PC-9 (cell line): ENCODE measurements around the gene PPARGC1A. TPM values are rescaled to one million over a fixed set of nuclear protein-coding genes. Genes with fewer than 3 reads are reported as not detected.

Experiments
- BruUV-seq: library from RNA; stranded (reverse); fragments of 400-500 nt; replicated peaks from 2 replicates; lab custom pipeline; 2021; lab: Mats Ljungman, UMichigan
- CTCF ChIA-PET: fragments of 300-600 bp; sonication (Branson Sonifier 250); formaldehyde crosslinking; loops from one replicate; lab custom pipeline; 2022; ENCODE audit warnings: antibody characterized with exemption; lab: Charles Lee
- POLR2A ChIA-PET: fragments of 300-600 bp; sonication (Branson Sonifier 250); formaldehyde crosslinking; loops from one replicate; lab custom pipeline; 2022; ENCODE audit warnings: antibody characterized with exemption; ENCODE audit not compliant: unreplicated experiment; lab: Charles Lee
- DNase-seq, 2 experiments: peaks; one replicate each; pipeline versions ENCODE4 v3.0.0 to v3.0.0-alpha.2; 2015 to 2022; ENCODE audit warnings: mixed read lengths in 1 of 2
- H2AFZ ChIP-seq: fragments of 200-600 bp; sonication (generic); 2 replicates; pipeline ENCODE4 v1.8.1; 2017; ENCODE audit warnings: antibody characterized with exemption
- H3F3A ChIP-seq: fragments of 200-600 bp; sonication (generic); 2 replicates; pipeline ENCODE4 v1.8.1; 2017; ENCODE audit warnings: antibody characterized with exemption, mild to moderate bottlenecking, low read depth; ENCODE audit not compliant: insufficient read depth
- H3K27ac ChIP-seq: fragments of 200-600 bp; sonication (generic); 2 replicates; pipeline ENCODE4 v1.6.1; 2016; ENCODE audit warnings: mixed run types
- H3K27me3 ChIP-seq: fragments of 200-600 bp; sonication (generic); 2 replicates; pipeline ENCODE4 v1.6.1; 2016; ENCODE audit warnings: low read depth, mixed run types; ENCODE audit not compliant: insufficient read depth
- H3K36me3 ChIP-seq: fragments of 200-600 bp; sonication (generic); 2 replicates; pipeline ENCODE4 v1.6.1; 2016; ENCODE audit warnings: low read depth, mixed run types
- H3K4me1 ChIP-seq: fragments of 200-600 bp; sonication (generic); replicated peaks from 2 replicates; pipeline ENCODE4 v1.6.1; 2016; ENCODE audit warnings: mixed run types; ENCODE audit not compliant: insufficient read depth
- H3K4me2 ChIP-seq: fragments of 200-600 bp; sonication (generic); 2 replicates; pipeline ENCODE4 v1.6.1; 2017; ENCODE audit warnings: mixed run types
- H3K4me3 ChIP-seq: fragments of 200-600 bp; sonication (generic); 2 replicates; pipeline ENCODE4 v1.6.1; 2016; ENCODE audit warnings: mixed run types
- H3K79me2 ChIP-seq: fragments of 200-600 bp; sonication (generic); 2 replicates; pipeline ENCODE4 v1.6.1; 2017; ENCODE audit warnings: low read depth, mixed run types
- H3K9me2 ChIP-seq: fragments of 200-600 bp; sonication (generic); 2 replicates; pipeline ENCODE4 v1.8.1; 2017; ENCODE audit warnings: mild to moderate bottlenecking; ENCODE audit not compliant: insufficient read depth
- H3K9me3 ChIP-seq: fragments of 200-600 bp; sonication (generic); 2 replicates; pipeline ENCODE4 v1.8.1; 2016; ENCODE audit warnings: low read depth; ENCODE audit not compliant: insufficient read depth
- H4K20me1 ChIP-seq: fragments of 200-600 bp; sonication (generic); 2 replicates; pipeline ENCODE4 v1.8.1; 2017; ENCODE audit not compliant: insufficient read depth
- CTCF ChIP-seq: fragments of 200-600 bp; sonication (generic); conservative IDR thresholded peaks from 2 replicates; pipeline ENCODE4 v1.6.1; 2017; ENCODE audit warnings: mixed run types, antibody characterized with exemption, mild to moderate bottlenecking, moderate library complexity
- EZH2 ChIP-seq: fragments of 200-600 bp; sonication (generic); IDR thresholded peaks from 2 replicates; pipeline ENCODE4 v1.8.0; 2017; ENCODE audit warnings: antibody characterized with exemption, low read depth
- intact Hi-C: fragments of 100-400 bp; cut with micrococcal nuclease; formaldehyde crosslinking; loops from one replicate; pipeline ENCODE4 v1.10.0; 2022; ENCODE audit not compliant: unreplicated experiment
- total RNA-seq: library from RNA; stranded (reverse); gene quantifications from 2 replicates; pipeline ENCODE4 v1.2.3, GENCODE V29; 2021

The PPARGC1A gene
- total RNA-seq, 1 experiment from 2014 or later = not detected

DNA sequence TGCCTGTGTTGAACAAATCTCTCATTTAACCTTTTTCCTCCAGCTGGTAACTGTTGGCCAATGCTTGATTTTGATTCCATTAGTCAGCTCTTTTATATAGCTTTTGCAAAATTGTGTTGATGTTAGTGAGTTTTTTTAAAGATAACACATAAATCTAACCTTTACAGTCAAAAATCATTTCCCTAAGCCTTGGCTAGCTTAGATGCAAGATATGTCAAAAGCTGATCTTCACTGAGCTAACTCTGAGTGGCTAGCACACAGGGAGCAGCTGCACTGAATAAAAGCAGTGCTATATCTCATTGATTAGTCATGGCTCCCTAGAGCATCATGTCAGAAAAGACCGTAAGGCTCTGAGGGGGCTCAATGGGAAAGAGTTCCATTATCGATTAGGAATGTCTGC is 78.7 kb downstream of the PPARGC1A start:
- H3K27me3 ChIP-seq = no peaks in the 10 kb centered on the region
- no peaks in the 10 kb centered on the region for H3F3A ChIP-seq
- H3K9me3 ChIP-seq = no peaks in the 10 kb centered on the region
- H3K79me2 ChIP-seq = no peaks in the 10 kb centered on the region
- TF ChIP-seq EZH2 = no peak
- no peaks in the 10 kb centered on the region for H3K36me3 ChIP-seq
- intact Hi-C loops = no loop called here
- no peaks in the 10 kb centered on the region for H3K4me1 ChIP-seq
- no peak overlapping the region for H3K4me2 ChIP-seq
- no TSS peak for BruUV-seq
- no peak overlapping the region for H3K27ac ChIP-seq
- H3K9me2 ChIP-seq = no peaks in the 10 kb centered on the region
- POLR2A ChIA-PET = no interaction called here
- no peak overlapping the region for H2AFZ ChIP-seq
- CTCF ChIA-PET = no interaction called here
- DNase-seq = no peak
- H4K20me1 ChIP-seq = no peaks in the 10 kb centered on the region
- H3K4me3 ChIP-seq = no peak overlapping the region

GRCh38 chr4:23805450-23805851 is 84.4 kb downstream of the PPARGC1A start:
- no peaks in the 10 kb centered on the region for H4K20me1 ChIP-seq
- H3F3A ChIP-seq = no peaks in the 10 kb centered on the region
- H3K9me2 ChIP-seq = no peaks in the 10 kb centered on the region
- no peaks in the 10 kb centered on the region for H3K4me1 ChIP-seq
- ChIA-PET POLR2A (no interaction called here), CTCF (no interaction called here)
- H3K79me2 ChIP-seq = no peaks in the 10 kb centered on the region
- intact Hi-C loops = no loop called here
- no peak for DNase-seq
- no peak overlapping the region for H3K4me2 ChIP-seq
- no peak overlapping the region for H3K4me3 ChIP-seq
- H3K36me3 ChIP-seq = no peaks in the 10 kb centered on the region
- H3K27me3 ChIP-seq = no peaks in the 10 kb centered on the region
- no peak overlapping the region for H3K27ac ChIP-seq
- no TSS peak for BruUV-seq
- H3K9me3 ChIP-seq = no peaks in the 10 kb centered on the region
- TF ChIP-seq EZH2 = no peak
- TF ChIP-seq CTCF = no peak
- H2AFZ ChIP-seq = no peak overlapping the region

GRCh38 chr4:23789762-23790161 is 100.1 kb downstream of the PPARGC1A start:
- no peaks in the 10 kb centered on the region for H3K27me3 ChIP-seq
- H3F3A ChIP-seq = no peaks in the 10 kb centered on the region
- no peak overlapping the region for H2AFZ ChIP-seq
- BruUV-seq = no TSS peak
- no peaks in the 10 kb centered on the region for H3K9me3 ChIP-seq
- H3K4me3 ChIP-seq = no peak overlapping the region
- no peaks in the 10 kb centered on the region for H3K9me2 ChIP-seq
- ChIA-PET POLR2A (no interaction called here), CTCF (no interaction called here)
- peak overlapping the region; percentile 63; the same call in 1 of the 2 replicates for H3K27ac ChIP-seq
- no peaks in the 10 kb centered on the region for H3K36me3 ChIP-seq
- no peaks in the 10 kb centered on the region for H3K79me2 ChIP-seq
- peak; percentile 35 to 47 for DNase-seq
- intact Hi-C loops = no loop called here
- H3K4me2 ChIP-seq = 0 out of 2 replicates have a peak overlapping the region, but pooled peaks have one; percentile 16
- no peaks in the 10 kb centered on the region; the same call in 1 of the 2 replicates for H3K4me1 ChIP-seq
- no peaks in the 10 kb centered on the region for H4K20me1 ChIP-seq
- TF ChIP-seq CTCF = no peak
- TF ChIP-seq EZH2 = no peak

DNA sequence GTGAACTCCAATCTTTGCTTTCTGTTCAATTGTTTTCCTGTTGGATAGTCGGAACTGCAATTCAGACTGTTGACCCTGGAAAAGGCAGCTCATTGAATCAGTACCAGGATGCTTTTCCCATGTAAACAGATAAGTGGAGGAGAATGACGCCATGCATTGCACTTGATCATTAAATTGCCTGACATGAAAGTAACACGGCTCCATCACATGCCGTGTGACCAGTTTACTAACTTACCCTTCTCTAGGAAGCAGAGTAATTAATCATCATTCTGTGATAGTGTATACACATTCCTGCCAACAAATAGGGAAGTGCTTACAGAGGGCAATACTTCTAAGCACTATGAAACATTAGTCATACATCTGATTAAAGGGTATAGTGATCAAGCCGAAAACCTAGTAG is 101.4 kb downstream of the PPARGC1A start:
- Histone ChIP-seq H2AFZ (no peak overlapping the region), H3K9me2 (no peaks in the 10 kb centered on the region), H3K27ac (peak overlapping the region; percentile 63), H3F3A (no peaks in the 10 kb centered on the region), H3K4me2 (peak overlapping the region; percentile 21; the same call in 1 of the 2 replicates), H3K36me3 (no peaks in the 10 kb centered on the region), H3K4me3 (no peak overlapping the region), H3K9me3 (no peaks in the 10 kb centered on the region), H3K79me2 (no peaks in the 10 kb centered on the region), H3K27me3 (no peaks in the 10 kb centered on the region), H3K4me1 (no peaks in the 10 kb centered on the region; the same call in 1 of the 2 replicates), H4K20me1 (no peaks in the 10 kb centered on the region)
- TF ChIP-seq CTCF (no peak), EZH2 (no peak)
- CTCF ChIA-PET = no interaction called here
- intact Hi-C loops = no loop called here
- peak in 1 of 2 experiments; percentile 41 for DNase-seq
- POLR2A ChIA-PET = no interaction called here
- no TSS peak for BruUV-seq
